Dedifferentiated amniotic fluid mesenchymal stem cell (primary cell): Measurements from ENCODE around the gene CELSR1.

ENCODE experiments used
- DNase-seq: peaks from one replicate; pipeline ENCODE4 v3.0.0-alpha.2; 2016; ENCODE audit errors: extremely low spot score

CELSR1 gene

DNA sequence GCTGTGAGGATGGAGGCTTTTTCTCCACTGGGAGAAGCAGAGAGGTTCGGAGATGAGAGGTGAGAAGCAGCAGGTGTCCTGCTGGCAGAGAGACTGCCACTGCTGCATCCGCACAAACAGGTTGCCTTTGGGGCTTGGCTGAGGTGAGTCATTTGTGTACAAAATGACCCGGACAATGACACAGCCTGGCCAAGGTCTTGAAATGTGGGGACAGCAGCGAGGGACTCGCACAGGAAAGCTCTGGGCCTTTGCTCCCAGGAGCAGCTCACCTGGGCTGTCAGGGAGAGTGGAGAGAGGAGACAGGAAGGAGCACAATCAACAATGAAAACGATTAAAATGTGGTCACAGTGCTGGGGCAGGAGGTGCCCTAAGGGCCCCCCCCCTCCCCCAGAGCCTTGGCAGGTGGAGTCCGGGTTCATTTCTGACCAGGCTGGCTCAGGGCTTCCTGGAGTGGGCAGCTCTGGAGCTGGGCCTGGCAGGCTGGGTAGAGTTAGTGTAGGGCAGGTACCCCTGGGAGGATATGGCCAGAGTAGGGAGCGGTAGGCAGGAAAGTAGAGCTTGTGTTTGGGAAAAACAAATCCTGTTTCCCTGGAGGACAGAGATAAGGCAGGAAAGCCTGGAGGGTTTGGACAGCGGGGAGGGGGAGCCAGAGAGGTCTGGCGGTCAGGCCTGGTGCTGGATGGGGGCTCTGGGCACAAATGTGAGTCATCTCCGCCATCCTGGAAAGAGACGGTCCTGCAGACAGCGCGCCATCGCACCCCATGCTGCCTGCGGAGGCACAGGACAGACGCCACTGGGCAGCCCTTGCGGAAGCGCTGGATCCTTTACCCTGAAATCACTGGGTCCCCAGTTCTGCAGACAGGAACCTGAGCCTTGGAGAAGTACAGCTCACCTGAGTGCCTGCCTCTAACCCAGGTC is 37.8 kb upstream of the CELSR1 start:
- DNase-seq: no peak

DNA sequence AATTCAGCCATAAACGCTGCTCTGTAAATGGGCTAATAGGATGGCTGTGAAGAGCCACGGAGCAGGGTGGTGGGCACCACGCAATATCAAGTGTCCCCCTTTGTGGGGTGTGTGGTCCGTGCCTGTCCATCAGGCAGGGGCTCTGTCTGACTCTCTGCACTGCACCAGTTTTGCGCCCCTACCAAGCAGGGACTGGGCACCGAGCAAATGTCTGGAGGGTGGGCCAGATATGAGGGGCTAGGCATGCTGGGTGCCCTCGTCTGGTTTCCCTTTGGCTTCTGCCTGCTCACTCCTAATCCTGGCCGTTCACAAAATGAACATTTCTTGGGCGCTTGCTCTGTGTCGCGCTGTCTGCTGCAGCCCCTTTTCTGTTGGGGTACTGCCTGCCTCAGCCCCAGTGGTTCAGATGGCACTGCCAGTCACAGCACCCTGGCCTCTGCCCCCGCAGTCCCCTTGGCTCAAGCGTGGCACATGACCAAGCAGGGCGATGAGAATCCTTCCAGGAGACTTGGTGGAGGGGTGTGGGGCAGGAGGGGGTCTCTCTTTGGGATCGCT is 37.1 kb upstream of the CELSR1 start:
- DNase-seq: no peak

GRCh38 chr22:46573781-46574437 is 36.5 kb upstream of the CELSR1 start:
- no peak for DNase-seq

GRCh38 chr22:46572911-46573780 is 35.7 kb upstream of the CELSR1 start:
- no peak for DNase-seq

DNA sequence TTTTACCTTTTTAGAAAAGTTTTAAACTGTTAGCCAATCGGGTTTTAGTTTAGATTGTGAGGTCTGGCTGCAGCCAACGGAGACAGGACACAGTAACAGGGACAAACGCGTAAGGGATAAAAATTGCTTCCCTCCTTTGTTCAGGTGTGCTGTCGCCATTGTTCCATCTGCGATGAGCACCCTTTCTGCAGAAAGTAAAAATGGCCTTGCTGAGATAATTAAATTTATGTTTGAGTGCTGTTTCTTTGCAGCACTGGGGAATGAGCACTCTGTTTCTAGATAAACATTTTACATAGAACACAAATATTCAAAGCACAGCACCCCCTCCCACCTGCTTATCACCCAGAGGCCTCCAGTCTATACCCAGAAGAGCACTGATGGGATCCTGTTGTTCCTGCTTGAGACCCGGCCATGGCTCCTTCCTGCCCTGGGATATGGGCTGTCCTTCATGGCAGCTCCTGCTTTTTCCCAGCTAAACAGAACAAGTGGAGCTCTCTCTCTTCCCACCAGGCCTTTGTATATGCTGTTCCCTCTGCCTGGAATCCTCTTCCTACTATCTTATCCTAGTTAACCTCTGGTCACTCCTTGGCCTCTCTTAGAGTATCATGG is 34.3 kb upstream of the CELSR1 start:
- no peak for DNase-seq

- no peak for DNase-seq
Observed at GRCh38 chr22:46569848-46570695, 32.7 kb upstream of the CELSR1 start.

- DNase-seq: no peak
Observed at GRCh38 chr22:46569055-46569847, 31.8 kb upstream of the CELSR1 start.

DNA sequence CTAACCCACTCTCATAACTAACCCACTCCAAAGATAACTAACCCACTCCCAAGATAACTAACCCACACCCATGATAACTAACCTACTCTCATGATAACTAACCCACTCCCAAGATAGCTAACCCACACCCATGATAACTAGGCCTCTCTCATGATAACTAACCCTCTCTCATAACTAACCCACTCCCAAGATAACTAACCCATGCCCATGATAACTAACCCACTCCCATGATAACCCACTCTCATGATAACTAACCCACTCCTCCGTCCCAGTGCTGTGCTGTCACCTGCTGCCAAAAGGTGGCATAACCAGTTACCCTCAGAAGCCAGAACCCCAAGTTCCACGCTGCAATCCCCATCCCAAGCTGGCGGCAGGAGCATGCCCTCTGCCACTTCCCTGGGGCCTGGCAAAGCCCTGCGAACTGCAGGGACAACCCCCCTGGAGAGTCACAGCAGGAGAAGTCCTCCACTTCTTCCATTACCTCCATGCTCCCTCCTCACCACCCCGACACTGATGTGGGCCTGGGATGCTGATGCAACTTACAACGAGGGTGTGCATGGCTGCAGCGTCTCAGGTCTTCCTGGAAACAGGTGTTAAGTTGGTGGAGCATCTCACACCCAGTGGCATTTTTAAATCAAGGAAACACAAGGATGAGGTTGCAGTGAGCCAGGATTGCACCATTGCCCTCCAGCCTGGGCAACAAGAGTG is 30.8 kb upstream of the CELSR1 start:
- no peak for DNase-seq

DNA sequence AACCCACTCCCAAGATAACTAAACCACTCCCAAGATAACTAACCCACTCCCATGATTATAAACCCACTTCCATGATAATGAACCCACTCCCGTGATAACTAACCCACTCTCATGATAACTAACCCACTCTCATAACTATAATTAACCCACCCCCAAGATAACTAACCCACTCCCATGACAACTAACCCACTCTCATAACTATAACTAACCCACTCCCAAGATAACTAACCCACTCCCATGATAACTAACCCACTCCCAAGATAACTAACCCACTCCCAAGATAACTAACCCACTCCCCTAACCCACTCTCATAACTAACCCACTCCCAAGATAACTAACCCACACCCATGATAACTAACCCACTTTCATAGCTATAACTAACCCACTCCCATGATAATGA is 30.1 kb upstream of the CELSR1 start:
- no peak for DNase-seq

DNA sequence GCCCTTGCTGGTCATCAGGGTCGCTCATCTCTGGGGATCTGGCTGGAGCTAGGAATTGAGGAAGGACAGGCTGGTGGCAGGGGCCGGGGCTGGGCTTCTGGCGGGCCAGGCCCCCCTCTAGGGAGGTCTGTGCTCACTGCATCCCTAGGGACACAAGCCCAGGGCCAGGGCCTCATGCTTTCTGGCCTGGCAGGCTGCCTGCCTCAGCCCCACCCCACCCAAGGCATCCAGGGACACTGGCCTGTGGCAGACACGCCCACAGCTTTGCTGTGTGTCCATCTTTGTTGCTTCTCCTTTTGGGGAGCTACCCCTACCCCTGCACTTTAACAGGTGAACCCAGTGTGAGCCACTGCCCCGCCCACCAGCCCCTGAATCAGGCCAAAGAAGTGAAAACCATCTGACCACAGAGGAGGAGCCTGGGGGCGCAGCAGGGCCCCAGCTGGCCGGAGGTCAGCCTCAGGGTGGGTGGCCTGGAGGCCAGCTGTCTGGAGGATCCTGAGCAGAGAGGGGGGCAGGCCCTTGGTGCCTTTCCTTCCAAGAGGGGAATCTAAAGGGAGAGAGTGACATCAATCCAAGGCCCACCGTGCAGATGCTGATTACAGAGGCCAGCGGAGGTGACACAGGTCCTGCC is 26.8 kb upstream of the CELSR1 start:
- no peak for DNase-seq

- DNase-seq: no peak
Observed at GRCh38 chr22:46563381-46564083, 26.1 kb upstream of the CELSR1 start.

DNA sequence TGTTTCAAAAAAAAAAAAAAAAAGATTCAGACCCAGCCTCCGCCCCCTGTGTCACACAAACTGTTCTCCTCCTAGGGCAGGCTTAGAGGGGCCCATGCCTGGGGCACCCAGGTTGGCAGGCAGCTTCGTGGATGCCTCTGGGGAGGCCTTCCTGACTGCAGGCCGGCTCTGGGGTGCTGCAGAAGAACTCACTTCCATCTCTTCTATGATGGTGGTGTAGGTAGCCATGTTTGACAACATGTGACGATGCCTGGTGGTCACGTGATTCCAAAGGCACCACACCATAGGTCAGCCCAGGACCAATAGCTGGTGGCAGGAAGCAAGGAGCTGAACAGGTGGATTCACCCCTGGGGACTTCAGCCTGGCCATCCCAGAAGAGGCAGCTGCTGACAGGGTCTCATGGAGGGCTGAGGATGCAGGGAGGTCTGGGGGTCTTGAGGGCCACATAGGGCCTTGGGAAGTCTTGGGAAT is 24.1 kb upstream of the CELSR1 start:
- DNase-seq: no peak

GRCh38 chr22:46560696-46561295 is 23.4 kb upstream of the CELSR1 start:
- DNase-seq: no peak

DNA sequence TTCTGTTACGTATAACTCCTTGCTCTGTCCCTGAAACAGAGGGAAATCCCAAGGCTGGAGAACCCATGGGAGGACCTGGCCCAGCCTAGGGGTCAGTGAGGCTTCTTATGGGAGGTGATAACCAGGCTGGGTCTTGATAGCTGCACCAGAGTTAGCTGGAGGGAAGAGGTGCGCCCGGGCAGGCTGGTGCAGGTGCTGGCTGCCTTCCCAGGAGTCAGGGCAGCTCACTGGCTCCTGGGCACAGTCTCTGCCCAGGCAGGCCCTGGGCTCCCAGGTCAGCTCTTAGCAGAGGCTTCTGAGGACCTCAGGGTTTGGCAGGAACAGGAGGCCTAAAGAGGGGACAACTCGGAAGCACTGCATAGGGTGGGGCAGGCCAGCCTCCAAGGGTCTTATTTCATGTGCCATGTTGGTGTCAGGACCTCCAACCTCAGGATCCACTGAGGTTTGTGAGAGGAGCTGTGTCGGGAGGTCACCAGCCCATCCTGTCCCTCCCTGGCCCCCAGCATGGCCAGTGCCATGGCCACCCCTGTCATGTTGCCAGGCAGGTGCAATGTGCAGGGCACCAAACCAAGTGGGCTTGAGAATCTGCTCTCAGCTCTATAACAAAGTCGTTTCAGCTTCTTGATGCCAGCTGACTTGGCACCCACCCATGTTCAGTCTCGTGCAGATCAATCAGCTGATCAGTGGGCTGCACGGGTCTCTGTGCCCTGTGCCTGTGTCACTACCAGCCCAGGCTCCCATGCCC is 20.5 kb upstream of the CELSR1 start:
- no peak for DNase-seq

DNA sequence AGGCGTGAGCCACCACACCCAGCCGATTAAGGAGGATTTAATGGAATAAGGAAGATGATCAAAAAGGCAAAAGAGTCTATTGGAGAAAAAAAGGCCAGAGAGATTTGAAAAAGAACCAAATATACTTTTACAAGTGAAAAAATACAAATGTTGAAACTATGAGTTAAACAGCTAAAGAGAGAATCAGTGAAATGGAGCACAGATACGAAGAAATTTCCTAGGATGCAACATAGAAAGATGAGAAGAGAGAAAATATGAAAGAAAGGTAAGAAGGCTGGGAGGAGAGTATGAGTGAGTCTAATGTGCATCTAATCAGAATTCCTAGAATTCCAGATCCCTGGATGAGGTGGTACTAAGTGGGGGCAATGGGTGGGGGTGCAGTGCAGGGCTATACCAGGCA is 19.4 kb upstream of the CELSR1 start:
- no peak for DNase-seq

GRCh38 chr22:46553189-46553588 is 15.8 kb upstream of the CELSR1 start:
- DNase-seq: no peak

DNA sequence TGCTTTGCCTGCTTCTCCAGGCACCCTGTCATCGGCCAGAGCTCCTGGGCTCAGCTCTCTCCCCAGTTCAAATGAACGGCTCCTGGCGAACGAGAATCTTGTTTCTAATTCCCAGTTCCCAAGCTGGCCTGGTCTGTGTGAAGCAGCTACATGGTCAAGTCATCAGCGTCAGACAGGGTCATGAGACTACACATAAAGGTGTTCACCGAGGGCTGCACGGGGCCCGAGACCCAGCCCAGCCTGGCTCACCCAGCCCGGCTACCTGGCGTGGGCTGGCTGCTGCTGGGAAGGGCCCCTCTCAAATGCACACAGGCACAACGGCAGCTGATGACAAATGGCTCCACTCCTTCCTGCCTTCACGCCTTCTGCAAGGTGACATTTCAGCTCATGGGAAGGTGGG is 14.6 kb upstream of the CELSR1 start:
- DNase-seq: no peak
